K562 (cell line): Measurements from ENCODE around the gene TBX1. TPM values are rescaled to one million over a fixed set of nuclear protein-coding genes. Genes with fewer than 3 reads are reported as not detected.

Experiments used
- BHLHE40 ChIP-seq: IDR thresholded peaks from 2 replicates; pipeline ENCODE4 v1.6.1; 2011; ENCODE audit warnings: low read length, improper control_type of control experiment
- CTBP1 ChIP-seq: fragments of 450-650 bp; IDR thresholded peaks from 2 replicates; pipeline ENCODE4 v1.6.1; 2016; ENCODE audit warnings: borderline replicate concordance
- DACH1 ChIP-seq: fragments of 450-650 bp; IDR thresholded peaks from 2 replicates; pipeline ENCODE4 v1.6.1; 2018; ENCODE audit not compliant: partially characterized antibody
- ELK1 ChIP-seq: sonication (generic); formaldehyde crosslinking; IDR thresholded peaks from 2 replicates; pipeline ENCODE4 v1.8.1; 2022; ENCODE audit warnings: missing genetic modification reagents
- ETV5 ChIP-seq: sonication (generic); formaldehyde crosslinking; IDR thresholded peaks from 2 replicates; pipeline ENCODE4 v1.4.0; 2020; ENCODE audit warnings: low read depth, mild to moderate bottlenecking, missing genetic modification reagents
- FOS ChIP-seq: IDR thresholded peaks from 3 replicates; pipeline ENCODE4 v1.6.1; 2011; ENCODE audit not compliant: insufficient read length; ENCODE audit errors: extremely low read depth
- NUFIP1 ChIP-seq: fragments of 450-650 bp; IDR thresholded peaks from 2 replicates; pipeline ENCODE4 v1.6.1; 2018; ENCODE audit not compliant: partially characterized antibody
- PRDM10 ChIP-seq: fragments of 450-650 bp; IDR thresholded peaks from 2 replicates; pipeline ENCODE4 v1.6.1; 2018; ENCODE audit not compliant: partially characterized antibody
- TBP ChIP-seq: optimal IDR thresholded peaks from 2 replicates; pipeline ENCODE3; 2011; ENCODE audit warnings: low read depth, low read length, improper control_type of control experiment
- ZNF133 ChIP-seq: fragments of 250-450 bp; sonication (Bioruptor Pico); IDR thresholded peaks from 2 replicates; pipeline ENCODE4 v1.4.0; 2020; ENCODE audit warnings: mild to moderate bottlenecking
- ZNF134 ChIP-seq: fragments of 250-450 bp; sonication (Bioruptor Pico); conservative IDR thresholded peaks from 2 replicates; pipeline ENCODE4 v1.4.0; 2020
- polyA plus RNA-seq, 8 experiments: library from polyadenylated mRNA; depleted of rRNA in 4 of 8; stranded (reverse) in 5 of 8; unstranded in 3 of 8; fragments of >200 nt; fragmentation: Nextera tagmentation in 2 of 8; fragmentation: Illumina TruSeq in 1 of 8; extraction: Ambion mirVana in 2 of 8; extraction: Trizol in 1 of 8; gene quantifications; 2 replicates each; pipeline versions ENCODE4 v1.2.1 to v1.2.3, GENCODE V29; 2011 to 2014; ENCODE audit warnings: inconsistent platforms in 1 of 8, missing spikeins in 1 of 8
- total RNA-seq, 7 experiments: library from RNA; depleted of rRNA in 6 of 7; stranded (reverse); fragments of >200 nt in 6 of 7; fragmentation: Illumina TruSeq in 2 of 7; extraction: Trizol in 2 of 7; gene quantifications; 2 replicates each; pipeline versions ENCODE4 v1.2.1 to v1.2.3, GENCODE V29; 2011 to 2021; ENCODE audit warnings: low replicate concordance in 1 of 7
- TF ChIP-seq, protein P1 (sequence below), 2 experiments: fragments of 450-650 bp in 1 of 2; sonication (generic) in 1 of 2; formaldehyde crosslinking in 1 of 2; IDR thresholded peaks in 1 of 2; conservative IDR thresholded peaks in 1 of 2; 2 replicates each; pipeline versions ENCODE4 v1.6.1 to v1.8.1; 2016 to 2023; ENCODE audit warnings: mild to moderate bottlenecking in 2 of 2, moderate library complexity in 2 of 2, inconsistent platforms in 1 of 2, missing genetic modification reagents in 1 of 2
- TF ChIP-seq, protein P2 (sequence below): sonication (generic); formaldehyde crosslinking; IDR thresholded peaks from 2 replicates; pipeline ENCODE4 v1.5.0; 2020; ENCODE audit warnings: missing genetic modification reagents
- TF ChIP-seq, protein P3 (sequence below), 3 experiments: fragments of 200-800 bp in 1 of 3; sonication (Bioruptor generic) in 1 of 3; sonication (generic) in 1 of 3; formaldehyde crosslinking in 1 of 3; IDR thresholded peaks; 2 replicates each; pipeline versions ENCODE4 v1.6.1 to v1.8.0; 2016 to 2022; ENCODE audit warnings: mild to moderate bottlenecking in 2 of 3, missing compliant biosample characterization in 2 of 3, missing genetic modification characterization in 2 of 3, missing genetic modification reagents in 1 of 3
- TF ChIP-seq, protein P4 (sequence below): sonication (generic); formaldehyde crosslinking; IDR thresholded peaks from 2 replicates; pipeline ENCODE4 v1.8.0; 2022; ENCODE audit warnings: mild to moderate bottlenecking, missing genetic modification reagents
- TF ChIP-seq, protein P5 (sequence below): fragments of 250-450 bp; sonication (Bioruptor Pico); IDR thresholded peaks from 2 replicates; pipeline ENCODE4 v1.5.0; 2020; ENCODE audit warnings: mild to moderate bottlenecking

The TBX1 gene
- total and polyA plus RNA-seq, 9 of the 15 experiments (the other 6 are each of a cell fraction or from before 2014, with no cell fraction given) = 0.07 to 35.0 (median 3.9) TPM

DNA sequence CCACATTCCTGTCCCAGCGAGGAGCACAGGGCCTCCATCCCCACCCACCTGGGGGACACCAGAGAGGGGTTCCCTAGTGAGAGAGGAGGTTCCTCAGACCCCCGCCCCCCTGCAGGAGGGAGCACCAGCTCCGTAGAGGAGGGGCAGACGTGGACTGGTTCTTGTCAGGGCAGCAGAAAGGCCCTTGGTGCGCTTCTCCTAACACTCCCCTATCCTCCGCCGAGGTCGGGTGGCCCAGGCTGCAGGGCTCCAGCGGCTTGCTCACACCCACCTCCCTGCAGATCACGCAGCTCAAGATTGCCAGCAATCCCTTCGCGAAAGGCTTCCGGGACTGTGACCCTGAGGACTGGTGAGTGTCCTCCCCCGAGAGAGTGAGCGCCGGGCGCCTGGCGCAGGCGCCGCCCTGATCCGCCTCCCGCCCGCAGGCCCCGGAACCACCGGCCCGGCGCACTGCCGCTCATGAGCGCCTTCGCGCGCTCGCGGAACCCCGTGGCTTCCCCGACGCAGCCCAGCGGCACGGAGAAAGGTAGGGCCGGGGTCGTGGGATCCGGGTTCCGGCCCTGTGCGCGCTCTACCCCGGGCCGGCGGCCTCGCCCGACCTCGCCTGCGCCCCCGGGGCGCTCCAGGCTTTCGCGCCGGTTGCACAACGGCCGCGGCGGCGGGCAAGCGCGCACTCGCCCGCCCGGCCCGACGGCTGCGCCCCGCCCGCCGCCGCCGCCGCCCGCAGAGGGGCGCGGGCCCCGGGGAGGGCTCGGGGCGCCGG lies 5.1 kb downstream of the TBX1 start (continued):
- TF ChIP-seq ELK1 = no peak
- TF ChIP-seq, protein P1, sequence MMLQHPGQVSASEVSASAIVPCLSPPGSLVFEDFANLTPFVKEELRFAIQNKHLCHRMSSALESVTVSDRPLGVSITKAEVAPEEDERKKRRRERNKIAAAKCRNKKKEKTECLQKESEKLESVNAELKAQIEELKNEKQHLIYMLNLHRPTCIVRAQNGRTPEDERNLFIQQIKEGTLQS (IDR thresholded peaks at IDR 0.05) = no peak
- TF ChIP-seq, protein P1 (CRISPR knock-in tag; conservative IDR thresholded peaks at IDR 0.05) = no peak
- no peak for TF ChIP-seq TBP
- TF ChIP-seq, protein P2, sequence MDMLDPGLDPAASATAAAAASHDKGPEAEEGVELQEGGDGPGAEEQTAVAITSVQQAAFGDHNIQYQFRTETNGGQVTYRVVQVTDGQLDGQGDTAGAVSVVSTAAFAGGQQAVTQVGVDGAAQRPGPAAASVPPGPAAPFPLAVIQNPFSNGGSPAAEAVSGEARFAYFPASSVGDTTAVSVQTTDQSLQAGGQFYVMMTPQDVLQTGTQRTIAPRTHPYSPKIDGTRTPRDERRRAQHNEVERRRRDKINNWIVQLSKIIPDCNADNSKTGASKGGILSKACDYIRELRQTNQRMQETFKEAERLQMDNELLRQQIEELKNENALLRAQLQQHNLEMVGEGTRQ (CRISPR knock-in tag) = no peak
- no peak for TF ChIP-seq ZNF133 (CRISPR knock-in tag)
- no peak for TF ChIP-seq ZNF134 (CRISPR knock-in tag)
- no peak for TF ChIP-seq DACH1
- TF ChIP-seq, protein P3, sequence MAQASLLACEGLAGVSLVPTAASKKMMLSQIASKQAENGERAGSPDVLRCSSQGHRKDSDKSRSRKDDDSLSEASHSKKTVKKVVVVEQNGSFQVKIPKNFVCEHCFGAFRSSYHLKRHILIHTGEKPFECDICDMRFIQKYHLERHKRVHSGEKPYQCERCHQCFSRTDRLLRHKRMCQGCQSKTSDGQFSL (CRISPR knock-in tag; IDR thresholded peaks at IDR 0.05) = no peak
- TF ChIP-seq, protein P3 (tag; IDR thresholded peaks at IDR 0.05) = no peak
- peak; percentile 47 for TF ChIP-seq PRDM10
- TF ChIP-seq ETV5 = no peak
- TF ChIP-seq, protein P4, sequence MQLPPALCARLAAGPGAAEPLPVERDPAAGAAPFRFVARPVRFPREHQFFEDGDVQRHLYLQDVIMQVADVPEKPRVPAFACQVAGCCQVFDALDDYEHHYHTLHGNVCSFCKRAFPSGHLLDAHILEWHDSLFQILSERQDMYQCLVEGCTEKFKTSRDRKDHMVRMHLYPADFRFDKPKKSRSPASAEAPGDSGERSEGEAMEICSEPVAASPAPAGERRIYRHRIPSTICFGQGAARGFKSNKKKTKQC (CRISPR knock-in tag) = no peak
- TF ChIP-seq NUFIP1 = no peak
- TF ChIP-seq FOS = no peak
- TF ChIP-seq CTBP1 = peak; percentile 70
- TF ChIP-seq, protein P5, sequence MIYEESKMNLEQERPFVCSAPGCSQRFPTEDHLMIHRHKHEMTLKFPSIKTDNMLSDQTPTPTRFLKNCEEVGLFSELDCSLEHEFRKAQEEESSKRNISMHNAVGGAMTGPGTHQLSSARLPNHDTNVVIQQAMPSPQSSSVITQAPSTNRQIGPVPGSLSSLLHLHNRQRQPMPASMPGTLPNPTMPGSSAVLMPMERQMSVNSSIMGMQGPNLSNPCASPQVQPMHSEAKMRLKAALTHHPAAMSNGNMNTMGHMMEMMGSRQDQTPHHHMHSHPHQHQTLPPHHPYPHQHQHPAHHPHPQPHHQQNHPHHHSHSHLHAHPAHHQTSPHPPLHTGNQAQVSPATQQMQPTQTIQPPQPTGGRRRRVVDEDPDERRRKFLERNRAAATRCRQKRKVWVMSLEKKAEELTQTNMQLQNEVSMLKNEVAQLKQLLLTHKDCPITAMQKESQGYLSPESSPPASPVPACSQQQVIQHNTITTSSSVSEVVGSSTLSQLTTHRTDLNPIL = no peak
- TF ChIP-seq BHLHE40 = peak; percentile 50; the same call in 1 of the 2 replicates
